SJSA1 (cell line): Measurements from ENCODE around the gene SMG6. TPM values are rescaled to one million over a fixed set of nuclear protein-coding genes. Genes with fewer than 3 reads are reported as not detected.

Experiments
- DNase-seq, 2 experiments: peaks; one replicate each; pipeline ENCODE4 v3.0.0-alpha.2; 2015 to 2020; ENCODE audit warnings: low spot score in 2 of 2, low read depth in 1 of 2
- H3K27ac ChIP-seq: fragments of 250-450 bp; sonication (Bioruptor Pico); 2 replicates; pipeline ENCODE4 v1.5.1; 2020; ENCODE audit warnings: mild to moderate bottlenecking, moderate library complexity
- H3K27me3 ChIP-seq: fragments of 250-450 bp; sonication (Bioruptor Pico); replicated peaks from 2 replicates; pipeline ENCODE4 v1.5.1; 2020; ENCODE audit warnings: mild to moderate bottlenecking, moderate library complexity
- H3K36me3 ChIP-seq: fragments of 250-450 bp; sonication (Bioruptor Pico); 2 replicates; pipeline ENCODE4 v1.5.1; 2020; ENCODE audit warnings: mild to moderate bottlenecking
- H3K4me1 ChIP-seq: fragments of 250-450 bp; sonication (Bioruptor Pico); replicated peaks from 2 replicates; pipeline ENCODE4 v1.6.1; 2021; ENCODE audit warnings: mild to moderate bottlenecking
- H3K4me3 ChIP-seq: fragments of 250-450 bp; sonication (Bioruptor Pico); 2 replicates; pipeline ENCODE4 v1.5.1; 2020; ENCODE audit warnings: mild to moderate bottlenecking
- H3K9me3 ChIP-seq: fragments of 250-450 bp; sonication (Bioruptor Pico); replicated peaks from 2 replicates; pipeline ENCODE4 v1.5.1; 2020; ENCODE audit warnings: mild to moderate bottlenecking
- total RNA-seq: library from RNA; depleted of rRNA; stranded (reverse); fragments of >200 nt; shearing (Covaris generic); gene quantifications from 2 replicates; pipeline ENCODE4 v1.2.3, GENCODE V29; 2014

SMG6 gene
- total RNA-seq, 1 experiment from 2014 or later = 23.9 TPM

DNA sequence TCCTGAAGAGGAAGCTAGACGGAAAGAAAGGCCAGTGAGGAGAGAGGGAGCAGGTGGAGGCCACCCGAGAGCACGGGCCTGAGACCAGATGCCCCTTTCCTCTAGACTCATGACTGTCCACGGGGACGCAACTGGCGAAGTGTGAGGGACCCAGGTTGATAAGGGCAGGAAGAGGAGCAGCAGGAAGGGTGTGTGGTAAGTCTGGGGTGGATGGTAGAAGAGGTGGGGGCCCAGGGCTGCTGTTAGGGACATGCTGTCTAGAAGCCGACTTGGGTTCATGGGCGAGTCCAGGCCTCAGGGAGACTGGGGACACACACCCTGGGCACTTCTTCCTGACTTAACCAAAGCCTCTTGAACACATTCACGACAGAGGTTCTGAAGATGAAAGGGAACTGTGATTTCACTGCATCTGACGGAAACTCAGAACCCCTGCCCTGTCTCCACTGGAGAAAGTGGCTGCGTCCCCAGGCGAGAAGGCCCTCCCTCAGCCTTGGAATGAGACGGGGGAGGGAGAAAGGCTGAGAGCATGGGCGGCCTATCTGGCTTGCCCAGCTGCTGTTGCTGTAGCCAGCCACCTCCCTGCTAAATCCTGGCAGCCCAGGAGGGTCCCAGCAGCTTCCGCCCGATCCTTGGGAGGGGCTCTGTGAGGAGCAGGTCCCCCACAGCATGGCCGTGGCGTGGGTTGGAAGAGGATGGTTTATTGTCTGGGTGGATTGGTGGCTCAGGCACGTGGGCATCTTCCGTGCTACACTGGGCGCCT lies 242.7 kb downstream of the SMG6 start:
- Histone ChIP-seq H3K4me3 (no peak overlapping the region), H3K9me3 (no peaks in the 10 kb centered on the region), H3K27me3 (no peaks in the 10 kb centered on the region), H3K4me1 (peaks cover 43% of the 10 kb centered on the region), H3K36me3 (peaks cover 96% of the 10 kb centered on the region), H3K27ac (no peak overlapping the region)
- no peak for DNase-seq

DNA sequence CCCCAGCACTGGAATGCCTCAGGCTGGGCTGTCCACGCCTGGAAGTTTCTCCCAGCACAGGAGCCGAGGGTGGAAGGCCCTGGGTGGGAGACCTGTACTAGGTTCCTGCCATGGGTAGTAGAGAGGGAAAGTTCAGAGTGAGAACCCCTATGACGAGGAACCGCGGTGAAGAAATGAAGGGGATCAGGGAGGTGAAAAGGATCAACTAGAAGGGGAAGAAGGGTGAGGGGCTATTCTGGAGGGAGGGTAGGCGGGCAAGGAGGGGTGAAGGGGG lies 243.3 kb downstream of the SMG6 start:
- no peak for DNase-seq
- no peaks in the 10 kb centered on the region for H3K9me3 ChIP-seq
- H3K27me3 ChIP-seq = no peaks in the 10 kb centered on the region
- H3K4me1 ChIP-seq = peaks cover 38% of the 10 kb centered on the region
- no peak overlapping the region for H3K27ac ChIP-seq
- peaks cover 93% of the 10 kb centered on the region for H3K36me3 ChIP-seq
- H3K4me3 ChIP-seq = no peak overlapping the region

DNA sequence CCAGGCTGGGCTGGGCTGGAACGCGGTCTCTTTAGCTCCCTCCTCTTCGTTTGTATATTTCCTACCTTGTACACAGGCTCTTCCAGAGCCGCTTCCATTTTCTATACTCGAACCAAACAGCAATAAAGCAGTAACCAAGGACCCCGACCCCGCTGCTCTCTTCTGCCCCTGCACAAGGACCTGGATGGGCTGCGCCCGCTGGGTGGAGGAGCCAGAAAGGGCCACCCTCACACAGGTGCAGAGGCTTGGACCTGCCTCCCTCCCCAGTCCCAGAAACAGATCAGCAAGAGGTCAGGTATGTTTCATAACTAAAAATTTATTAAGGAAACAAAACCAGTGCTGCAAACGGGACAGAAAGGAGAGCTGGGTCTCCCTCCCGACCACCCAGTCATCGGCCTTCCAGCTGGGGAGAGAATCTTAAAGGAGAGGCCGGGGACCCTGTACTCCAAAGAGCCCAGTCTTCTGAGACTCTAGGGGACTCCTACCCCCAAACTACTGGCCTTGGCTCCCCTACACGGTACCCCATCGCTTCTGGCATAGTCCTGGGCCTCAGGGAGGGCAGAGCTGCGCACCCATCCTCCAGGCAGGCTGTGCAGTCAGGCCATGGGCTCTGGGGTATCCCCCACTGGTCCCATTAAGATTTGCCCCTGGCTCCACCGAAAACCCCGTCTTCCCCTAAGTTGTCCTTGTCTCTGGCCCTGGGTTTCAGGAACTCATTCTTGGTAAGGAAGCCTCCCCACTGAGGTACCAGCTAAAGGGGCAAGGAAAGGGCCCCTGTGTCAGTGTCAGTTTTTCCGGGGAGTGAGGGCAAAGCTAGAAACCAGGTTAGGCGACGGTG lies 243.8 kb downstream of the SMG6 start:
- no peak for DNase-seq
- H3K36me3 ChIP-seq = peaks cover 91% of the 10 kb centered on the region
- no peaks in the 10 kb centered on the region for H3K27me3 ChIP-seq
- no peaks in the 10 kb centered on the region for H3K9me3 ChIP-seq
- H3K27ac ChIP-seq = no peak overlapping the region
- H3K4me1 ChIP-seq = peaks cover 33% of the 10 kb centered on the region
- no peak overlapping the region for H3K4me3 ChIP-seq

DNA sequence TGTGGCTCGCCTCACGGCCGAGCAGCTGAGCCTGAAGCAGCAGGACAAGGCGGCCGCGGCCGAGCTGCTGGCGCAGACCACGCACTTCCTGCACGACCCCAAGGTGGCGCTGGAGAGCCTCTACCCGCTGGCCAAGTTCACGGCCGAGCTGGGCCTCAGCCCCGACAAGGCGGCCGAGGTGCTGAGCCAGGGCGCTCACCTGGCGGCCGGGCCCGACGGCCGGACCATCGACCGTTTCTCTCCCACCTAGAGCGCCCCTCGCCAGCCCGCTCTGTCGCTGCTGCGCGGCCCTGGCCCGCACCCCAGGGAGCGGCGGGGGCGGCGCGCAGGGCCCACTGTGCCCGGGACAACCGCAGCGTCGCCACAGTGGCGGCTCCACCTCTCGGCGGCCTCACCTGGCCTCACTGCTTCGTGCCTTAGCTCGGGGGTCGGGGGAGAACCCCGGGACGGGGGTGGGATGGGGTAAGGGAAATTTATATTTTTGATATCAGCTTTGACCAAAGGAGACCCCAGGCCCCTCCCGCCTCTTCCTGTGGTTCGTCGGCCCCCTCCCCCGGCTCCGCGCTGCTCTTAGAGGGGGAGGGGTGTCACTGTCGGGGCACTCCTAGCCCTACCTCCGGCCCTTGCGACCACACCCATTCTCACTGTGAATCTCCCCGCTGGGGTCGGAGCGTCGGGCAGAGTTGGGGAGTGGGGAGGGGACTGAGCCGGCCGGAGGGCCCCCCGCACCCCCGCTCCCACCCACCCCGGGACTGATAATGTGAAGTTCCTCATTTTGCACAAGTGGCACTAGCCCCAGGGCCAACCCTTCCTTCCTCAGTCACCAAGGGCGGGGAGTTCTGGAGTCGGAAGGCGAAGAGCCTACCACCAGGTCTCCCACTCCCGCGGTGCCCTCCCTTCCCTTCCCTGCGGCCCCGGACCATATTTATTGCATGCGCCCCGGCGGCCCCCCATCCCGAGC lies 244.7 kb downstream of the SMG6 start:
- Histone ChIP-seq H3K4me1 (peaks cover 35% of the 10 kb centered on the region), H3K27ac (no peak overlapping the region), H3K27me3 (no peaks in the 10 kb centered on the region), H3K36me3 (peaks cover 82% of the 10 kb centered on the region), H3K9me3 (no peaks in the 10 kb centered on the region), H3K4me3 (no peak overlapping the region)
- DNase-seq = peak in 1 of 2 experiments; percentile 51

DNA sequence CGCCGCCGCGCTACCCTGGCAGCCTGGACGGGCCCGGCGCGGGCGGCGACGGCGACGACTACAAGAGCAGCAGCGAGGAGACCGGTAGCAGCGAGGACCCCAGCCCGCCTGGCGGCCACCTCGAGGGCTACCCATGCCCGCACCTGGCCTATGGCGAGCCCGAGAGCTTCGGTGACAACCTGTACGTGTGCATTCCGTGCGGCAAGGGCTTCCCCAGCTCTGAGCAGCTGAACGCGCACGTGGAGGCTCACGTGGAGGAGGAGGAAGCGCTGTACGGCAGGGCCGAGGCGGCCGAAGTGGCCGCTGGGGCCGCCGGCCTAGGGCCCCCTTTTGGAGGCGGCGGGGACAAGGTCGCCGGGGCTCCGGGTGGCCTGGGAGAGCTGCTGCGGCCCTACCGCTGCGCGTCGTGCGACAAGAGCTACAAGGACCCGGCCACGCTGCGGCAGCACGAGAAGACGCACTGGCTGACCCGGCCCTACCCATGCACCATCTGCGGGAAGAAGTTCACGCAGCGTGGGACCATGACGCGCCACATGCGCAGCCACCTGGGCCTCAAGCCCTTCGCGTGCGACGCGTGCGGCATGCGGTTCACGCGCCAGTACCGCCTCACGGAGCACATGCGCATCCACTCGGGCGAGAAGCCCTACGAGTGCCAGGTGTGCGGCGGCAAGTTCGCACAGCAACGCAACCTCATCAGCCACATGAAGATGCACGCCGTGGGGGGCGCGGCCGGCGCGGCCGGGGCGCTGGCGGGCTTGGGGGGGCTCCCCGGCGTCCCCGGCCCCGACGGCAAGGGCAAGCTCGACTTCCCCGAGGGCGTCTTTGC lies 245.6 kb downstream of the SMG6 start:
- peaks cover 39% of the 10 kb centered on the region for H3K4me1 ChIP-seq
- H3K9me3 ChIP-seq = no peaks in the 10 kb centered on the region
- H3K27ac ChIP-seq = no peak overlapping the region
- H3K36me3 ChIP-seq = peaks cover 73% of the 10 kb centered on the region
- H3K4me3 ChIP-seq = no peak overlapping the region
- H3K27me3 ChIP-seq = no peaks in the 10 kb centered on the region
- DNase-seq = peak in 1 of 2 experiments; percentile 48

DNA sequence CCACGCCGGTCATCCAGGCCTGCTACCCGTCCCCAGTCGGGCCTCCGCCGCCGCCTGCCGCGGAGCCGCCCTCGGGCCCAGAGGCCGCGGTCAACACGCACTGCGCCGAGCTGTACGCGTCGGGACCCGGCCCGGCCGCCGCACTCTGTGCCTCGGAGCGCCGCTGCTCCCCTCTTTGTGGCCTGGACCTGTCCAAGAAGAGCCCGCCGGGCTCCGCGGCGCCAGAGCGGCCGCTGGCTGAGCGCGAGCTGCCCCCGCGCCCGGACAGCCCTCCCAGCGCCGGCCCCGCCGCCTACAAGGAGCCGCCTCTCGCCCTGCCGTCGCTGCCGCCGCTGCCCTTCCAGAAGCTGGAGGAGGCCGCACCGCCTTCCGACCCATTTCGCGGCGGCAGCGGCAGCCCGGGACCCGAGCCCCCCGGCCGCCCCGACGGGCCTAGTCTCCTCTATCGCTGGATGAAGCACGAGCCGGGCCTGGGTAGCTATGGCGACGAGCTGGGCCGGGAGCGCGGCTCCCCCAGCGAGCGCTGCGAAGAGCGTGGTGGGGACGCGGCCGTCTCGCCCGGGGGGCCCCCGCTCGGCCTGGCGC lies 246.3 kb downstream of the SMG6 start:
- no peak overlapping the region for H3K4me3 ChIP-seq
- peaks cover 66% of the 10 kb centered on the region for H3K36me3 ChIP-seq
- no peak overlapping the region for H3K27ac ChIP-seq
- peaks cover 32% of the 10 kb centered on the region for H3K4me1 ChIP-seq
- no peaks in the 10 kb centered on the region for H3K27me3 ChIP-seq
- no peak for DNase-seq
- H3K9me3 ChIP-seq = no peaks in the 10 kb centered on the region

DNA sequence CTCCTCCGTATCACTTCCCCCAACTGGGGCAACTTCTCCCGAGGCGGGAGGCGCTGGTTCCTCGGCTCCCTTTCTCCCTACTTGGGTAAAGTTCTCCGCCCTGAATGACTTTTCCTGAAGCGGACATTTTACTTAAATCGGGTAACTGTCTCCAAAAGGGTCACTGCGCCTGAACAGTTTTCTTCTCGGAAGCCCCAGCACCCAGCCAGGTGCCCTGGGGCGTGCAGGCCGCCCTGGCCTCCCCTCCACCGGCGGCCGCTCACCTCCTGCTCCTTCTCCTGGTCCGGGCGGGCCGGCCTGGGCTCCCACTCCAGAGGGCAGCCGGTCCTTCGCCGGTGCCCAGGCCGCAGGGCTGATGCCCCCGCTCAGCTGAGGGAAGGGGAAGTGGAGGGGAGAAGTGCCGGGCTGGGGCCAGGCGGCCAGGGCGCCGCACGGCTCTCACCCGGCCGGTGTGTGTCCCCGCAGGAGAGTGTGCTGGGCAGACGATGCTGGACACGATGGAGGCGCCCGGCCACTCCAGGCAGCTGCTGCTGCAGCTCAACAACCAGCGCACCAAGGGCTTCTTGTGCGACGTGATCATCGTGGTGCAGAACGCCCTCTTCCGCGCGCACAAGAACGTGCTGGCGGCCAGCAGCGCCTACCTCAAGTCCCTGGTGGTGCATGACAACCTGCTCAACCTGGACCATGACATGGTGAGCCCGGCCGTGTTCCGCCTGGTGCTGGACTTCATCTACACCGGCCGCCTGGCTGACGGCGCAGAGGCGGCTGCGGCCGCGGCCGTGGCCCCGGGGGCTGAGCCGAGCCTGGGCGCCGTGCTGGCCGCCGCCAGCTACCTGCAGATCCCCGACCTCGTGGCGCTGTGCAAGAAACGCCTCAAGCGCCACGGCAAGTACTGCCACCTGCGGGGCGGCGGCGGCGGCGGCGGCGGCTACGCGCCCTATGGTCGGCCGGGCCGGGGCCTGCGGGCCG lies 247.1 kb downstream of the SMG6 start:
- Histone ChIP-seq H3K36me3 (peaks cover 58% of the 10 kb centered on the region), H3K9me3 (no peaks in the 10 kb centered on the region), H3K4me1 (peaks cover 28% of the 10 kb centered on the region), H3K27me3 (no peaks in the 10 kb centered on the region), H3K4me3 (peak overlapping the region; percentile 76), H3K27ac (no peak overlapping the region)
- peak in 1 of 2 experiments; percentile 30 for DNase-seq

DNA sequence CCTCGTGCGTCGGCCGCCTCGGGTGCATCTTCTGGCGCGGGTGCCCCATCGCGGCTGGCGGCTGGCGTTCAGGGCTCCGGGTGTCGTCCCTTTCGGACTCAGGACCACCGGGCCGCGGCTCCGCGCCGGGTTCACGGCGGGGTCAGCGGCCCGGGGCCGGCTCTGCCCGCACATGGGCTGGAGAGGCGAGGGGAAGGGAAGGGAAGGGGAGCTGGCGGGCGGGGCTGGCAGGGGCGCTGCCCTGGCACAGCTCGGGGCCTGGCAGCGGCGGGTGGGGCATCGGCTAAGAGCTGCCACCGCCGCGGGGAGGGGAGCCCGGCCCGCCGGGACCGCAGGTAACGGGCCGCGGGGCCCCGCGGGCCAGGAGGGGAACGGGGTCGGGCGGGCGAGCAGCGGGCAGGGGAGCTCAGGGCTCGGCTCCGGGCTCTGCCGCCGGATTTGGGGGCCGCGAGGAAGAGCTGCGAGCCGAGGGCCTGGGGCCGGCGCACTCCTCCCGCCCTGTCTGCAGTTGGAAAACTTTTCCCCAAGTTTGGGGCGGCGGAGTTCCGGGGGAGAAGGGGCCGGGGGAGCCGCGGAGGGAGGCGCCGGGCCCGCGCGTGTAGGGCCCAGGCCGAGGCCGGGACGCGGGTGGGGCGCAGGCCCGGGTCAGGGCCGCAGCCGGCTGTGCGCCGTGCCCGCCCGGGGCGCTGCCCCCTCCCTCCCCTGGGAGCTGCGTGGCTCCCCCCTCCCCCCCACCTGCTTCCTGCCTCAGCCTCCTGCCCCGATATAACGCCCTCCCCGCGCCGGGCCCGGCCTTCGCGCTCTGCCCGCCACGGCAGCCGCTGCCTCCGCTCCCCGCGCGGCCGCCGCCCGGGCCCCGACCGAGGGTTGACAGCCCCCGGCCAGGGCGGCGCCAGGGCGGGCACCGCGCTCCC lies 248.0 kb downstream of the SMG6 start:
- DNase-seq = peak in 1 of 2 experiments; percentile 87
- no peaks in the 10 kb centered on the region for H3K9me3 ChIP-seq

DNA sequence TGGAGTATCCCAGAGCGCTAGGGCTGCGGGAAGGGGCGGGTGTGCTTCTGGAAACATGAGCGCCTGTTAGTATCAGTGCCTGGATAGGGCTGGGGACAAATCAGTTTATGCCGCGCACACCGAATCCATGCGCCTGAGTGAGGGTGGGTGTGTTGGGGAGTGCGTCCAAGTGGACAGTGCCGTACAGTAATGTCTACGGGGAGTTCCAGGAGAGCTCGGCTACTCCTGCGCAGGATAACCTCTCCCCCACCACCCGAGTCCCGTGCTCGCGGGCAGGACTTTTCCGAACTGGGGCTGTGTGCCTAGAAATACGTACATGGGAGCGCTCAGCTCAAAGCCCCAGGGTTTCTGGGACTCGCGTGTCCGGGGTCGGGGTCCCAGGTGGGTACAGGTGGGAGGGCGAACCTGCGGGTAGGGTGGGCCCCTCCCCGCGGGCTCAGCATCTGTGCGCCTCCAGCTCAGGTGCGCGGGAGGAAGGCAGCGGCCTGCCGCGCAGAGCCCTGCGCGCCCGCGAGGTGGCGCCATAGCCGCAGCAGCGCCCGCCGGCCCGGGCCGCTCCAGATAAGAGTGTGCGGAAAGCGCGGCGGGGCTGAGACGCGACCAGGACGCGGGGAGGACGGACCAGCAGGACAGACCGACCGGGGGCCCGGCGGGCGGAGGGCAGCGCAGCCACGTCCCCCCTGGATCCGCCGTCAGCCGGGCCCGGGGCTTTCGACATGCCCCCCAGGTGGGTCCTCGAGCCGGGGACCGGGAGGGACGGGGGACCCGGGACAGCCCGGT lies 248.9 kb downstream of the SMG6 start, which contains the start of gene HIC1:
Gene HIC1 (plus strand): TSS at position 592 of the 780 bp plus-strand sequence. CDS start 1,588 bp downstream, outside the sequence.
- DNase-seq = peak; percentile 80 to 89

More for the DNA sequence above, 248.0 kb downstream of the SMG6 start:
- Histone ChIP-seq H3K4me1 (peaks cover 27% of the 10 kb centered on the region), H3K36me3 (peaks cover 49% of the 10 kb centered on the region), H3K27ac (peak overlapping the region; percentile 50), H3K4me3 (peak overlapping the region; percentile 76), H3K27me3 (peaks cover 2% of the 10 kb centered on the region)

DNA sequence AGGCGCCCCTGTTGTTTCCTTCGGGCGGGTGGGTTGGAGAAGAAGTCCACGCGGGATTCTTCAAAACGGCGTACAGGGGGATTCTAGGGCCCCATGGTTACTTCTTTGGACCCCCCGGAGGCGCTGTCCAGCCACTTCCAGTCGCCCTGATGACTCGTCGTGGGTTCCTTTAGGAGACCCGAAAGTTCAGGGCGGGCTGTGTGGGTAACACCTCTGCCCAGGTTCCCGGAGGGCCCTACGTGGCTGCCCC lies 249.4 kb downstream of the SMG6 start:
- H3K27me3 ChIP-seq = peaks cover 4% of the 10 kb centered on the region

More for the DNA sequence above, 248.9 kb downstream of the SMG6 start, which contains the start of gene HIC1:
- H3K27ac ChIP-seq = peak within 1 kb of the TSS; percentile 50
- 0 out of 2 replicates have a peak, but pooled peaks cover under 1% of the 10 kb centered on the region for H3K9me3 ChIP-seq
- H3K27me3 ChIP-seq = peaks cover 4% of the 10 kb centered on the region
- H3K4me3 ChIP-seq = peak within 1 kb of the TSS; percentile 76
- peaks cover 33% of the 10 kb centered on the region for H3K4me1 ChIP-seq
- peaks cover 41% of the 10 kb centered on the region for H3K36me3 ChIP-seq

More for the DNA sequence above, 249.4 kb downstream of the SMG6 start:
- peaks cover 38% of the 10 kb centered on the region for H3K4me1 ChIP-seq
- no peak overlapping the region for H3K27ac ChIP-seq
- H3K4me3 ChIP-seq = peak overlapping the region; percentile 76
- H3K9me3 ChIP-seq = 0 out of 2 replicates have a peak, but pooled peaks cover 2% of the 10 kb centered on the region
- H3K36me3 ChIP-seq = peaks cover 39% of the 10 kb centered on the region
- no peak for DNase-seq
